ENCODE measurements around the gene ILDR2.
"Not testable (repeated sequence)": the region's sequence is repeated elsewhere in the genome, so short reads cannot be mapped to it uniquely, and the experiment has no call there.

ILDR2 gene

DNA sequence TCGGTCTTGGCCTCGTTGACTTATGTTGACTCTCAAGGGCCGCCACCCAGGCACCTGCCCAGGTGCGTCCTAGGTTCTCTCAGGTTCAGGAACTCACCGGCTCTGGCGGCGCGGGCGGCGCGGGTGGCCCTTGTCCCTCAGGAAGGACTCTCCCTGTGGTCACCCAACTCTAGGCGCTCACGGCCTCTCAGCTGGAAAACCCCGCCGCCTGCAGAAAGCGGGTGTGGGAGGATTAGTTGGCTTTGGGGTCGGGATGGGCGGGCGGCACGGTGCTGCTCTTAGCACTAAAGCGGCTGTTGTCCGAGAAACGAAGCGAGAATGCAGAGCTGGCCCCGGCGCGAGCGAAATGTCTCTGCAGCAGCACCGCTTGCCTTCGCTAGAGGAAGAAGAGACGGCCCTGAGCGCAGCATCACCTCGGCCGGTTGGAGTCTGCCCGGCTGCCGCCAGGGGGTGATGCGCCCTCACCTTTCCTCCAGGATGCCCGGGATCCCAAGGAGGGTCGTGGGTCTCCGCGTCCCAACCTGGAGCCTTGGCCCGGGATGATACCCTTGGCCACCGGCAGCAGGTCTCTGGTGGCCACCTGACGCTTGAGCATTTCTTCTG is 91.2 kb downstream of the ILDR2 start:
- peak; percentile 21 for DNase-seq

- no peak for DNase-seq
These were observed 92.4 kb downstream of the ILDR2 start for GRCh38 chr1:166882893-166883292.

- not testable (repeated sequence) for DNase-seq
These were observed 97.0 kb downstream of the ILDR2 start for GRCh38 chr1:166878173-166878917.

GRCh38 chr1:166876540-166876838 is 98.9 kb downstream of the ILDR2 start:
- no peak for DNase-seq

DNA sequence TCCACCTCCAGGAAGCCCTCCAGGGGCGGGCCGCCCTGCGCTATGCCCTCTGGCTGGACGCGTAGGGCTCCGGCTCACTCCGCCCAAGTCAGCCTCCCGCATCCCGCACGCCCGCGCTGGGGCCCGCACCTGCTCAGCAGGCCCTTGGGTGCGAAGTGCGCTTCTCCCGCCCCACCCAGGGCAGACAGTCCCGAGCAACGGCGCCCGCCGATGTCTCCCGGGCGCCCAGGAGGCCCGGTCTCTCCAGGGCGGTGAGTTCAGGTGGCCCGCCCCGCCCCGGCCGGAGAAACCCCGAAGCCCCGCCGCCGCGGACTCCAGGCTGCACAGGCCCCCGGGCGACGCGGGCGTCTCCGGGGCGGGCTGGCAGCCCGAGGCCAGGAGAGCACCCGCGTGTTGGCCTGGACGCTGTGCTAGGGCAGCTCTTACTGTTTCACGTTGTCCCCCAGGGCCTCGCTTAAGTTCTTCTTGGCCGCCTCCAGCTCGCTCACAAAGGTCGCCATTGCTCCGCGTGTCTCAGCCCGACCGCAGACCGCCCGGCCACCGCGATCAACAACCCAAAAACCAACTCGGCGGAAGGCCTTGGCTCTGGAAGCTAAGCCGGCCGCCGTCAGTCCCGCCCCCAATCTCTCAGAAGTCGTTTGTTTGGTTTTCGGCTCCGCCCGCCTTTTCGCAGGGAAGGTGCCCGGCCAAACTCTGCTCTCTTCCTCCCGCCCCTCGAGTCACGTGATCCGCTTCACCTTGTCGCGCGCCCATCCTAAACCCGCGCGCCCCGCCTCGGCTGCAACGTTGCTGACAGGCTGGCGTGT is 99.4 kb downstream of the ILDR2 start, which contains the start of gene TADA1:
TADA1 (minus strand) TSS at position 531 of the 806 bp plus-strand sequence; CDS start at position 500, 31 bp downstream.
- peak; percentile 100 for DNase-seq

- no peak for DNase-seq
These were observed 100.0 kb downstream of the ILDR2 start for GRCh38 chr1:166875302-166875733.

- no peak for DNase-seq
These were observed 100.9 kb downstream of the ILDR2 start for GRCh38 chr1:166874464-166874863.

DNA sequence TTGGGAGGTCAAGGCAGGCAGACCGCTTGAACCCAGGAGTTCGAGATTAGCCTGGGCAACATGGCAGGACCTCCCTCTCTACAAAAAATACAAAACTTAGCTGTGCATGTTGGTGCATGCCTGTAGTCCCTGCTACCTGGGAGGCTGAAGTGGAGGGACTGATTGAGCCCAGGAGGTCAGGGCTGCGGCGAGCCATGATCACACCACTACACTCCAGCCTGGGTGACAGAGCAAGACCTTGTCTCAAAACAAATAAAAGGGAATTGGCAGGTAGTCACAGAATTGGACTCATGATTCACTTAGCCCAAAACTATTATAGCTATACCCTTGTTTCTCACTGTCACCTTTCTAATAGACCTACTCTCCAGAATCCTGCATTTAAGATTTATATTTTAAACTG is 104.8 kb downstream of the ILDR2 start:
- no peak for DNase-seq

DNA sequence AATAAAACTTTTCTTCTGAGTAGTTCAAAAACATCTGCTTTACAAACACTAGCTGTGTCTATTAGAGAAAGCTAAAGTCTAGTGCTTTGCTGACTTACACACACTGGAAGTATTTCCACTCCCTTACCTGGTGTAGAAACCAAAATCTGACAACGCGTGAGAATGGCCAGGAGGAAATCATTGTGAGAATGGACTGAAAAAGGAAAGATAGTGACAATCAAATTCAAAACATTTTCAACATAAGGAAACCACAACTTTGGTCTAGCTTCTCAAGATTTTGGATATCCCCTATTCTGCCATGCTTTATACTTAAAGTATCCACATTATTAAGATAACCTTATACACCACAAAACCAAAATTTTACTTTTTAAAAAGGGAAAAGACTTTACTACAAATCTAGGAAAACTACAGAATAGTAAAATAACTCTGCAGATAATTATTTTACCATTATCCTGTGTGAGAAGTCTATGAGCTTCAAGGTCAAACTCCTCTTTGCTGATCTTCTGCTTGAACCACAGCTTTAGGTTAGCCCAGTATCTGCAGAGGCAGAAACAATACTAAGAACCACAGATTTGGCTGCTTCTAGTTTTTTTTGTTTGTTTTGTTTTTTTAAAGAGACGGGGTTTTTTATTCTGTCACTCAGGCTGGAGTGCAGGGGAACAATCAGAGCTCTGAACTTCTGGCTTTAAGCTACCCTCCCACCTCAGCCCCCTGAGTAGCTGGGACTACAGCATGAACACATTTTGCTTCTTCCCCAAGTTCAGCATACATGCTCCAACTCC is 105.8 kb downstream of the ILDR2 start:
- no peak for DNase-seq

- no peak for DNase-seq
These were observed 106.7 kb downstream of the ILDR2 start for GRCh38 chr1:166868639-166869038.

GRCh38 chr1:166865926-166866325 is 109.4 kb downstream of the ILDR2 start:
- no peak for DNase-seq

GRCh38 chr1:166859597-166859996 is 115.7 kb downstream of the ILDR2 start:
- no peak for DNase-seq

GRCh38 chr1:166858726-166859419 is 116.5 kb downstream of the ILDR2 start:
- no peak for DNase-seq

Data from activated naive CD4-positive, alpha-beta T cell treated with anti-CD3 and anti-CD28 coated beads, Interleukin-2, amount 50 U/mL, for 16 hours (primary cell).